ENCODE data around the gene CEP135. TPM values are rescaled to one million over a fixed set of nuclear protein-coding genes. Genes with fewer than 3 reads are reported as not detected.

CEP135 gene
- total and polyA plus RNA-seq, 2 donors (not counting 3 experiments of a cell fraction or from before 2014, with no cell fraction given), result 2.8 to 15.3 TPM

- Histone ChIP-seq H3K4me3 (replicated peaks in 1 of 3; ENCODE audit: insufficient read depth in 1 of 3, low read depth in 1 of 3, low read length in 3 of 3) (no peak overlapping the region), H3K36me3 (ENCODE audit: control insufficient read depth in 2 of 2, extremely low read depth in 1 of 2, insufficient read depth in 2 of 2, low read length in 2 of 2) (no peaks in the 10 kb centered on the region), H3K9ac (replicated peaks; ENCODE audit: extremely low read depth, insufficient read depth, low read length) (no peak overlapping the region), H2AFZ (ENCODE audit: low read depth, low read length) (no peak overlapping the region), H3K27ac (ENCODE audit: insufficient read depth, low read depth, low read length) (no peak overlapping the region), H3K9me1 (replicated peaks; ENCODE audit: control insufficient read depth, extremely low read depth, insufficient read depth, low read length) (peaks cover 2% of the 10 kb centered on the region), H3K4me2 (ENCODE audit: insufficient read depth, low read length) (no peak overlapping the region), H3K79me2 (ENCODE audit: control insufficient read depth, insufficient read depth, low read length) (no peaks in the 10 kb centered on the region), H3K27me3 (ENCODE audit: control insufficient read depth in 2 of 2, insufficient read depth in 2 of 2, low read length in 2 of 2) (no peaks in the 10 kb centered on the region), H3K4me1 (ENCODE audit: control insufficient read depth, extremely low read depth, insufficient read depth, low read length) (no peaks in the 10 kb centered on the region), H4K20me1 (replicated peaks; ENCODE audit: control insufficient read depth, extremely low read depth, insufficient read depth, low read length) (no peaks in the 10 kb centered on the region), H3K9me3 (replicated peaks; ENCODE audit: control insufficient read depth, insufficient read depth, low read length) (no peaks in the 10 kb centered on the region)
- no peak for FAIRE-seq
- intact Hi-C loops (cut with micrococcal nuclease), result no loop called here
- POLR2A ChIA-PET, result no interaction called here
- TF ChIP-seq POLR2A (IDR thresholded peaks at IDR 0.05; ENCODE audit: low read depth, low read length), result no peak
- TF ChIP-seq MYC (IDR thresholded peaks at IDR 0.05; ENCODE audit: low read depth, low read length), result no peak
- no peak for TF ChIP-seq POLR2AphosphoS5 (IDR thresholded peaks at IDR 0.05; ENCODE audit: insufficient read depth, low read depth, low read length)
- TF ChIP-seq MAX (IDR thresholded peaks at IDR 0.05; ENCODE audit: insufficient read depth, insufficient read length), result no peak
- TF ChIP-seq FOS (IDR thresholded peaks at IDR 0.05; ENCODE audit: borderline replicate concordance, insufficient read depth, low read length), result no peak
- no peak for TF ChIP-seq EZH2 (IDR thresholded peaks at IDR 0.05; ENCODE audit: borderline replicate concordance, low read depth, low read length, severe bottlenecking)
- no peak for TF ChIP-seq CTCF (IDR thresholded peaks at IDR 0.05; ENCODE audit: extremely low read depth in 1 of 2, insufficient read depth in 1 of 2, low read depth in 1 of 2, low read length in 2 of 2)
- TF ChIP-seq GATA2 (IDR thresholded peaks at IDR 0.05; ENCODE audit: insufficient read depth, insufficient read length, low read depth, low read length), result no peak
- TF ChIP-seq JUN (IDR thresholded peaks at IDR 0.05; ENCODE audit: borderline replicate concordance, insufficient read depth, insufficient read length, low read depth), result no peak
- BruUV-seq (replicated peaks), result no TSS peak
- DNase-seq (ENCODE audit: low read depth, low spot score), result no peak
- dilution Hi-C loops (cut with MboI; ENCODE audit: extremely low pct_ligation_motif_present, low sequenced_read_pairs), result no loop called here
- CTCF ChIA-PET, result no interaction called here
Measured at GRCh38 chr4:56055027-56055977, 106.6 kb downstream of the CEP135 start.
